Stimulated activated CD4-positive, alpha-beta T cell treated with anti-CD3 and anti-CD28 coated beads, Interleukin-4, amount 100 ng/mL, for 24 hours (primary cell): Measurements from ENCODE around the gene LHX3.
"Not testable (repeated sequence)": the region's sequence is repeated elsewhere in the genome, so short reads cannot be mapped to it uniquely, and the experiment has no call there.

ENCODE experiments used
- DNase-seq: peaks from one replicate; pipeline ENCODE4 v3.0.0-alpha.2; 2020

The LHX3 gene

GRCh38 chr9:136151848-136152542 is 52.9 kb downstream of the LHX3 start:
- DNase-seq, result no peak

DNA sequence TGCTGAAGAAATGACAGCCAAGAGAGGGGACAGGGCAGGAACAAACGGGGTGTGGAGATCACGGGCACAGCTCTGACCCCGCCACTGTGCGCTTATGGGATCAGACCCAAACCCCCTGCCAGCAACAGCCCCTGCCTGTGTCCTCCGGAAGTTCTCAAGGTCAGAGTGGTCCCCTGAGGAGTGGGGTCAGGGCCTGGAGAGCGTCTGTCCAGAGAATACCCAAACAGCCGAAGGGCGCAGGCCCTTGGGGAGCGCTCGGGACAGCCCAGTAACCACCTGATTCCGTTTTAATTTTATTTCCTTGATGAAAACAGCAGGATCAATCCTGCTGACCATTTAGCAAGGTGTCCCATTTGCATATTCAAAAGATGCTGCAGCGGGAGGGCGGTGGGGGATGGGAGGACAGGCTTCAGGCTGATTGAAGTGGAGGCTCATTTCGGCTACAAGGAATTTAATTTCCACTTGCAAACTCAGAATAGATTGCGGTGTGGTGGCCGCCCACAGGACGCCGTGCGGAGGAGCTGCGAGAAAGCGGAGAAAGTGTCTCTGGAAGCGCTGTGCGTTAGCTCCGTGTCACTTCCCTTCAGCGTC is 53.6 kb downstream of the LHX3 start:
- DNase-seq, result no peak

- DNase-seq, result not testable (repeated sequence)
Observed at GRCh38 chr9:136150664-136151213, 54.2 kb downstream of the LHX3 start.

DNA sequence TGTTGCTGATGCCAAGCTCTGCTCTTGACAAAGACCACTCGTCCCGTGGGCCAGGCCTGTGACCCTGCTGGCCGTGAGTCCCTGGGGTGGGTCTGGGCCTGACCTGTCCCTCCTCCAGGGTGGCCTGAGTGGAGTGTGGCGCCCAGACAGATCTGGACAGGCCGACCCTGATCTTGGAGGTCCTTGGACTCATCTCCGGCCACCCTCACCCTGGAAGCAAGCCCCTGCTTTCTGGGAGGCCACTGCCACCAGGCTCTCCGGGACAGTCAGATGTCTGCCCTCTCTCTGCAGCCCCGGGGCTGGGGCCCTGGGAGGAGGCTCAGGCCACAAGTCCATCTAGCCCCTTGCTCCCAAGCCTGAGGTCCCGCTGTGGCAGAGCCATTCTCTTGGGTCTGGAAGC is 55.1 kb downstream of the LHX3 start:
- DNase-seq, result no peak

DNA sequence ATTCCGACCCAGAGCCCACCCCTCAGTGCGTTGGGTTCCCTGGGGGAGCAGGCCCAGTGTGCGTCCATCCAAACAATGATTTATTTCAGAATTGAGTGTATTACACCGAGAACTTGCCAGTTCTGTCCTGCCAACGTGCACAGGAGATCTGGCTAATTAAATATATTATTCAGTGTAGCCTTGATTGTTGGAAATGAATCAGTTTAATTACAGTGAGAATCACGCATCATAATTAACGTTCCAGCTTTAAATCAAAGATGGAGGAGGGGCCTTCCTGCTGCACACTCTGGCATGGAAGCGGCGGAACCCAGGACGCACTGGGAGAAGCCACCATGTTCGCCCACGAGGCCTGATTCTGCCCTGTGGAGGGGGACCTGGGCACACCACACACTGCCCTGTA is 55.6 kb downstream of the LHX3 start:
- DNase-seq, result no peak

DNA sequence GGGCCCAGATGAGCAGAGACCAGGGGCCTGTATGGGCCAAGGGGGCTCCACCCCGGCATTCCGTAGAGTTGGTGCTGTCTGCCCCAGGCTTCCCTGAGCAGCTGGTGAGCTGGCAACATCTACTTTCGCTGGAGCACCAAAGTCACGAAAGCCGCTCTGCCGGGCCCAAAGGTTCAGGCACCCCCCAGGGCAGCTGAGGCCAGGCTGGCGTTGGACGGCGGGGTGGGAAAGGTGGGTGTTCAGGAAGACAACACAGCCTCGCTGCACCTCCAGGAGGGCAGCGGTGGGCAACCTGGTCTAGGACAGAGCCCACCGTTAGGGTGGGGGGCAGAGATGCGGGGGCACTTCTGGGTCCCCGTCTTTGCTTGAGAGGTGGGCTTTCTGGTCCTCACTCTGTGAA is 56.2 kb downstream of the LHX3 start:
- no peak for DNase-seq

- DNase-seq, result no peak
Observed at GRCh38 chr9:136147890-136148714, 56.8 kb downstream of the LHX3 start.

- no peak for DNase-seq
Observed at GRCh38 chr9:136147038-136147889, 57.7 kb downstream of the LHX3 start.
